Stimulated activated CD4-positive, alpha-beta T cell treated with anti-CD3 and anti-CD28 coated beads, Interleukin-4, amount 100 ng/mL, for 4 hours (primary cell): ENCODE results near the gene RARS2.
"Not testable (repeated sequence)": the region's sequence is repeated elsewhere in the genome, so short reads cannot be mapped to it uniquely, and the experiment has no call there.

ENCODE experiments used
- DNase-seq, 2 experiments: peaks; one replicate each; pipeline ENCODE4 v3.0.0-alpha.2; 2020

RARS2 gene

GRCh38 chr6:87489326-87489725, 100.5 kb downstream of the RARS2 start:
- DNase-seq = not testable (repeated sequence)

GRCh38 chr6:87487555-87487954, 102.2 kb downstream of the RARS2 start:
- DNase-seq = no peak

GRCh38 chr6:87484491-87484890, 105.3 kb downstream of the RARS2 start:
- DNase-seq = no peak

DNA sequence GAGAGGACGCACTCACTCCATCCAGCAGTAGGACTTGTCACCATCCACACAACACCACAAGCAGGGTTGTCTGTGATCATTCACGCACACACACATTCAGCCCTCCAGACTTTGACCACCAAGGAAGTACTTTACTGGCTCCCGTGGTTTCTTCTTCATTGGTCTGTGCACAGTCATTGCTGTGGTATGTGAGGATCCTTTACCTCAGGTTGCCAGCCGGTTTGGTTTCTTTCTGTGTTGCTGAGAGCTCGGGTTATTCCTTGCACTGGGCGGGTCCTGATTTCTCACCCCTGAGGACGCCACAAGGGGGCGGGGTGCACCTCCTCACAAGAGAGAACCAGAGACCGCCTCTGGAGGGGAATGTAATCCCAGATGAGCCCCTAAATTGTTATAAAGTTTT, 105.9 kb downstream of the RARS2 start:
- no peak for DNase-seq

DNA sequence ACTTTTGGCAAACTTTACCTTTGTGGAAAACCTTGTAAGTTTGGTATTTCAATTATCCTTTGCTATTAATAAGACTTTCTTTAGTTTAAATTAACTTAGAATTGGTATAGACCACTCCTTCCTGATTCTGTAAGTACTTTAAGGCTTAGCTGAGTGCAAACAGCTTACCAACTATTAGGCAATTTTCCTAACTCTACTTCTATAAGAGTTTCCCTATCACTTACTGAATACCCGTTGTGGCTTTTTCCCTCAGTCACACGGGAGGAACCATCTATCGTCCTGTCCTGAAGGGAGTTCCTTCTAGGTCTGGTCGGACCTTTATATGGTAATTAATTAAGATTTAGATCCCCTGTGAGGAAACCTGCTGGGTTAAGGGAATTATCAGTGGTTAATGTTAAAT, 107.4 kb downstream of the RARS2 start:
- DNase-seq = no peak

- no peak for DNase-seq
Observed at GRCh38 chr6:87481931-87482330, 107.9 kb downstream of the RARS2 start.

DNA sequence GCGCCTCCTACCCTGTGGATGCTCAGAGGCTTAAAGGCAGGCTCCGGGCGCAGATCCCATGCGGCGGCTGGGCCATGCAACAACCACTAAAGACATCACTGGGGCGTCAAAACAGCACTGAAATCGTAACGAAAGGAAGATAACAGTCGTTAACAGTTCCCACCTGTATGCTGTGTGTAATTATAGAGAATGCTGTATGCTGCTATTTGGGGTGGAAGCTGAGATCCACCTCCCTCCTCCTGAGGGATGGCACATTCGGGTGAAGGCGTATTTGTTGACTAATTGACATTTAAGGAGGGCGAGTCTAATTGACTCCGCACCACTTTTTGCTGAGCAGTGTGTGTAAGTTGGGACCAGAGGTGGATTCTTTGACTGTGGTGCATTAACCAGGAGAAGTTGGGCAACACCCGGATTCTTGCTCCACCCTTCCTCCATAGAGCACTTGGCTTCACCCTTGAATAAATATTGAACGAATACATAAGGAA, 116.3 kb downstream of the RARS2 start:
- peak in 1 of 2 experiments; percentile 58 for DNase-seq

DNA sequence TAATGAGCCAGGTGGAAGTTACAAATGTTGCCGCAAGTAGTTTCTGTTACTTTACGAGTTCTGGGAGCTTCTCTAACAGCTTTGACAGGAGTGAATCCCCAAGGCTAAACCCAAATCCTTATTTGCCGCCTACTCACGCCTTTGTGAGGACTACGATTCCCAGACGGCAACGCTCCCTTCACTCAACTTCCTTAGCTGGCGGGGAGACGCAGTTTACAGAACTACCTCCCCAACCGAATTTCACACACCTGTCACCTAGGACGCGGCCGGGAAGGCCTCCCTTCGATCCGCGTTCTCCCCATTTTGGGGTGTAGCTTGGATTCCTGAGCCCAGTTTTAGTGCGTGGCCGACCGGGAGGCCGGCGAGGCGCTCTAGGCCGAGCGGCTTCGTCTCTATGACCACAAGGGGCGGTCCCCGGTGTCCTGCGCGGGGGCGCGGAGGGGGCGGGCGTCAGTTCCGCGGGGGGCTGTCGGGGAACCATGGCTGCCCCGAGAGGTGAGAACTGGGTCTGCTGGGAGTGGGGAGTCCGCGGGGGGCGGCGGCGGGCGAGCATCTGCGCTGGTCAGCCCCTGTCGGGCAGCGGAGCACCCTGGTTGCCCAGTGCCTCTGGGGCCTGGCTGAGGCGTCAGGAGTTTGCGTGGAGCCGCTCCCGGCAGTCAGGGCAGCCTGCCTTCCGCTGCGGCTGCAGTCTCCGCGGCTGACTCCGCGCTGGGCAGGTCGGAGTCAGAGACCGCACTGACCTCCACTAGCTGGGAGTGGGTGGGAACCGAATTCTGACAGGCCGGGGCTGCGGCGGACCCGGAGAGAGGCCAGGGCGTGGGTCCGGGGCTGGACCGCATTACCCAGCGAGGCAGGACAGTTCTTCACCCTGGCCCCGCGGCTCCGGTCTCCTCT, 117.0 kb downstream of the RARS2 start, which contains the start of gene SLC35A1:
Gene SLC35A1, plus strand, starts transcription at position 450 of the 894 bp plus-strand sequence. Its CDS starts 30 bp downstream, at position 480.
- peak; percentile 82 to 86 for DNase-seq

GRCh38 chr6:87465051-87465450, 124.7 kb downstream of the RARS2 start:
- no peak for DNase-seq
